Measurements from ENCODE around the gene TIFAB.
A peak's percentile ranks its signal among the peaks of the same experiment; 100 is the strongest.

TIFAB gene

GRCh38 chr5:135457424-135458071, 5.4 kb upstream of the TIFAB start:
- TF ChIP-seq EZH2 (IDR thresholded peaks at IDR 0.05; ENCODE audit: borderline replicate concordance, low read length) (no peak), CTCF (IDR thresholded peaks at IDR 0.05; ENCODE audit: low read length) (peak; percentile 82)
- Histone ChIP-seq H3K9me3 (ENCODE audit: low read length) (no peaks in the 10 kb centered on the region), H4K20me1 (ENCODE audit: insufficient read depth, low read length) (no peaks in the 10 kb centered on the region), H3K9ac (ENCODE audit: low read length) (no peak overlapping the region), H3K36me3 (ENCODE audit: insufficient read depth, low read length) (no peaks in the 10 kb centered on the region), H3K27me3 (ENCODE audit: insufficient read depth, low read length) (peaks cover under 1% of the 10 kb centered on the region), H3K4me3 (ENCODE audit: low read depth, low read length, poor library complexity, severe bottlenecking) (no peak overlapping the region), H2AFZ (ENCODE audit: low read length) (no peak overlapping the region), H3F3A (ENCODE audit: insufficient read depth, low read length) (no peaks in the 10 kb centered on the region), H3K79me2 (ENCODE audit: insufficient read depth, low read length) (no peaks in the 10 kb centered on the region), H3K4me2 (ENCODE audit: low read length) (no peak overlapping the region), H3K4me1 (ENCODE audit: insufficient read depth, low read length, severe bottlenecking) (no peaks in the 10 kb centered on the region), H3K27ac (ENCODE audit: low read depth, low read length, poor library complexity, severe bottlenecking) (no peak overlapping the region), H3K9me2 (ENCODE audit: low read depth, low read length) (no peaks in the 10 kb centered on the region)

DNA sequence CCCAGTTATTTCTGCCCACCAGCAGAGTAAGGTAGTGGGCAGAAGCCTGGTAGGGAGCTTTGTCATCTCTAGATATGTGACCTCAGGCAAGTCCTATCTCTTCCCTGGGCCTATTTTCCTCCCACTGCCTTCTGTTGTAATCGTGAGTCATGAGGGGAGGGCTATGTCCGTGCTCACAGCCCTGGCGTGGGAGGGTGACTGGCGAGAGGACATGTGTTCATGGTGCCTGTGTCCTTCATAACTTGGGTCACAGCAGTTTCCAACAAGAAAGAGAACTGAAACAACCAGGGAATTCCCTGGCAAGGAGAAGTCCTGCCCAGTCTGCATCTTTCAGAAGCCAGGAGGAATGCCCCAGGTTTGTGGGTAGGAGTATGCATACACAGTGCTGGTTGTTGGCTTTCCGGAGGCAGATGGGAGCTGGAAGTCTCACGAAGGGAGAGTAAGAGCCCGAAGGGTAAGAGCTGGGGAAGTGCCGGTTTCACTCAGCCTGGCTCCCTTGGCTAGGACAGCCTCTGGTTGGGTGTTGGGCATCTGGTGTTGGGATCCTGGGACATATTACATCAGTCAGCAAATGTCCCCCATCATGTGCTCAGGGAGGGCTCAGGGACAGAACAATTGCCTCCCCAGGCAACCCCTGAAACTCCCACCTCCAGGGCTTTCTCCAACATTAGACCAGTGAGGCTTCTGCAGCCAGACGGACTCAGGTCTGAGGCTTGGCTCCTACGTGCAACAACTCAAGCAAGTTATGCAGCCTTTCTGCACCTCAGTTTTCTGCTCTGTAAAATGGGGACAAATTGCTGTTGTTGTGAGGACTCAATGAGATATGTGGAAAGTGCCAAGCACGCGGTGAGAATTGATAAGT, 4.3 kb upstream of the TIFAB start:
- Histone ChIP-seq H3K9ac (ENCODE audit: low read length) (no peak overlapping the region), H3K4me1 (ENCODE audit: insufficient read depth, low read length, severe bottlenecking) (no peaks in the 10 kb centered on the region), H3K27ac (ENCODE audit: low read depth, low read length, poor library complexity, severe bottlenecking) (no peak overlapping the region)

GRCh38 chr5:135455876-135456237, 3.7 kb upstream of the TIFAB start:
- Histone ChIP-seq H3K9me2 (ENCODE audit: low read depth, low read length) (no peaks in the 10 kb centered on the region), H3K27ac (ENCODE audit: low read depth, low read length, poor library complexity, severe bottlenecking) (no peak overlapping the region), H3K79me2 (ENCODE audit: insufficient read depth, low read length) (no peaks in the 10 kb centered on the region), H2AFZ (ENCODE audit: low read length) (no peak overlapping the region), H3K4me3 (ENCODE audit: low read depth, low read length, poor library complexity, severe bottlenecking) (no peak overlapping the region), H3K4me2 (ENCODE audit: low read length) (no peak overlapping the region), H3K9ac (ENCODE audit: low read length) (no peak overlapping the region), H3K4me1 (ENCODE audit: insufficient read depth, low read length, severe bottlenecking) (no peaks in the 10 kb centered on the region), H3F3A (ENCODE audit: insufficient read depth, low read length) (no peaks in the 10 kb centered on the region), H3K36me3 (ENCODE audit: insufficient read depth, low read length) (no peaks in the 10 kb centered on the region), H3K27me3 (ENCODE audit: insufficient read depth, low read length) (no peaks in the 10 kb centered on the region; the same call in none of the 2 replicates), H3K9me3 (ENCODE audit: low read length) (no peaks in the 10 kb centered on the region), H4K20me1 (ENCODE audit: insufficient read depth, low read length) (no peaks in the 10 kb centered on the region)
- TF ChIP-seq EZH2 (IDR thresholded peaks at IDR 0.05; ENCODE audit: borderline replicate concordance, low read length) (no peak), CTCF (IDR thresholded peaks at IDR 0.05; ENCODE audit: low read length) (no peak)

More for the DNA sequence above, 4.3 kb upstream of the TIFAB start:
- TF ChIP-seq EZH2 (IDR thresholded peaks at IDR 0.05; ENCODE audit: borderline replicate concordance, low read length): no peak
- TF ChIP-seq CTCF (IDR thresholded peaks at IDR 0.05; ENCODE audit: low read length): no peak
- no peak overlapping the region for H3K4me2 ChIP-seq (ENCODE audit: low read length)
- no peaks in the 10 kb centered on the region for H3K79me2 ChIP-seq (ENCODE audit: insufficient read depth, low read length)
- H3F3A ChIP-seq (ENCODE audit: insufficient read depth, low read length): no peaks in the 10 kb centered on the region
- no peaks in the 10 kb centered on the region for H3K9me3 ChIP-seq (ENCODE audit: low read length)
- H2AFZ ChIP-seq (ENCODE audit: low read length): no peak overlapping the region
- no peaks in the 10 kb centered on the region for H3K9me2 ChIP-seq (ENCODE audit: low read depth, low read length)
- H3K4me3 ChIP-seq (ENCODE audit: low read depth, low read length, poor library complexity, severe bottlenecking): no peak overlapping the region
- no peaks in the 10 kb centered on the region for H4K20me1 ChIP-seq (ENCODE audit: insufficient read depth, low read length)
- H3K27me3 ChIP-seq (ENCODE audit: insufficient read depth, low read length): no peaks in the 10 kb centered on the region; the same call in none of the 2 replicates
- H3K36me3 ChIP-seq (ENCODE audit: insufficient read depth, low read length): no peaks in the 10 kb centered on the region

Measured in OCI-LY1 (cell line).